ENCODE results near the gene IRX6. TPM values are rescaled to one million over a fixed set of nuclear protein-coding genes. Genes with fewer than 3 reads are reported as not detected.

The IRX6 gene
- total RNA-seq, 1 donor from 2014 or later = 0.49 TPM

GRCh38 chr16:55326261-55327092 is 2.5 kb downstream of the IRX6 start:
- H3K36me3 ChIP-seq = no peaks in the 10 kb centered on the region
- TF ChIP-seq POLR2AphosphoS5 (IDR thresholded peaks at IDR 0.05; ENCODE audit: insufficient read depth in 1 of 2, low read depth in 1 of 2) (no peak), CTCF (IDR thresholded peaks at IDR 0.05) (no peak), POLR2A (IDR thresholded peaks at IDR 0.05) (no peak)
- H3K27me3 ChIP-seq = no peaks in the 10 kb centered on the region
- no peaks in the 10 kb centered on the region for H3K9me3 ChIP-seq
- no peak overlapping the region for H3K27ac ChIP-seq
- no peak overlapping the region for H3K4me3 ChIP-seq
- H3K4me1 ChIP-seq = peaks cover 16% of the 10 kb centered on the region
- DNase-seq (ENCODE audit: extremely low spot score in 2 of 2) = no peak
- intact Hi-C loops (cut with DNase I) = no loop called here

- H3K9me3 ChIP-seq = no peaks in the 10 kb centered on the region
- intact Hi-C loops (cut with DNase I) = no loop called here
- H3K4me1 ChIP-seq = peaks cover 12% of the 10 kb centered on the region
- TF ChIP-seq POLR2A (IDR thresholded peaks at IDR 0.05) = no peak
- TF ChIP-seq CTCF (IDR thresholded peaks at IDR 0.05) = no peak
- TF ChIP-seq POLR2AphosphoS5 (IDR thresholded peaks at IDR 0.05; ENCODE audit: insufficient read depth in 1 of 2, low read depth in 1 of 2) = no peak
- no peaks in the 10 kb centered on the region for H3K27me3 ChIP-seq
- DNase-seq (ENCODE audit: extremely low spot score in 2 of 2) = no peak
- H3K27ac ChIP-seq = no peak overlapping the region
- H3K4me3 ChIP-seq = no peak overlapping the region
- H3K36me3 ChIP-seq = no peaks in the 10 kb centered on the region
Measured at GRCh38 chr16:55328611-55329569, 4.9 kb downstream of the IRX6 start.

- Histone ChIP-seq H3K36me3 (no peaks in the 10 kb centered on the region), H3K4me3 (no peak overlapping the region), H3K4me1 (peaks cover 2% of the 10 kb centered on the region), H3K27ac (no peak overlapping the region), H3K27me3 (no peaks in the 10 kb centered on the region), H3K9me3 (no peaks in the 10 kb centered on the region)
- DNase-seq (ENCODE audit: extremely low spot score in 2 of 2) = no peak
- TF ChIP-seq CTCF (IDR thresholded peaks at IDR 0.05) (no peak), POLR2AphosphoS5 (IDR thresholded peaks at IDR 0.05; ENCODE audit: insufficient read depth in 1 of 2, low read depth in 1 of 2) (no peak), POLR2A (IDR thresholded peaks at IDR 0.05) (no peak)
- intact Hi-C loops (cut with DNase I) = no loop called here
Measured at GRCh38 chr16:55329791-55330428, 5.9 kb downstream of the IRX6 start.

- Histone ChIP-seq H3K4me1 (no peaks in the 10 kb centered on the region), H3K4me3 (peak overlapping the region in 1 of 2 donors; percentile 13), H3K36me3 (no peaks in the 10 kb centered on the region), H3K27me3 (no peaks in the 10 kb centered on the region), H3K27ac (no peak overlapping the region), H3K9me3 (no peaks in the 10 kb centered on the region)
- intact Hi-C loops (cut with DNase I) = no loop called here
- TF ChIP-seq CTCF (IDR thresholded peaks at IDR 0.05) = no peak
- TF ChIP-seq POLR2AphosphoS5 (IDR thresholded peaks at IDR 0.05; ENCODE audit: insufficient read depth in 1 of 2, low read depth in 1 of 2) = no peak
- no peak for TF ChIP-seq POLR2A (IDR thresholded peaks at IDR 0.05)
- DNase-seq (ENCODE audit: extremely low spot score in 2 of 2) = no peak
Measured at GRCh38 chr16:55330781-55331647, 7.0 kb downstream of the IRX6 start.

All from vagina (tissue), 2 donors.